Thoracic aorta (tissue), 2 donors: Measurements from ENCODE around the gene MYRFL. TPM values are rescaled to one million over a fixed set of nuclear protein-coding genes. Genes with fewer than 3 reads are reported as not detected.

Source experiments
- ATAC-seq: fragments of 150-250 bp; one replicate; pipeline ENCODE4 v1.8.0; 2017; ENCODE audit warnings: low read depth; ENCODE audit not compliant: insufficient number of reproducible peaks, low FRiP score
- DNase-seq: peaks from one replicate; pipeline ENCODE4 v3.0.0-alpha.2; 2020; ENCODE audit warnings: low spot score
- H3K27ac ChIP-seq, 2 donors: fragments of 200-600 bp; sonication (generic); 1 replicate in 1 of 2; 2 replicates in 1 of 2; pipeline ENCODE4 v1.5.1; 2016; ENCODE audit warnings: mild to moderate bottlenecking in 2 of 2, moderate library complexity in 2 of 2
- H3K27me3 ChIP-seq: fragments of 200-600 bp; sonication (generic); replicated peaks from 2 replicates; pipeline ENCODE4 v1.6.0; 2016; ENCODE audit warnings: mild to moderate bottlenecking; ENCODE audit not compliant: insufficient read depth
- H3K36me3 ChIP-seq: fragments of 200-600 bp; sonication (generic); one replicate; pipeline ENCODE4 v1.5.1; 2016
- H3K4me1 ChIP-seq, 2 donors: fragments of 200-600 bp; sonication (generic); 1 replicate in 1 of 2; 2 replicates in 1 of 2; pipeline versions ENCODE4 v1.5.1 to v1.6.0; 2016; ENCODE audit warnings: low read depth in 2 of 2, mild to moderate bottlenecking in 1 of 2; ENCODE audit not compliant: control insufficient read depth in 1 of 2
- H3K4me3 ChIP-seq: fragments of 200-600 bp; sonication (generic); 2 replicates; pipeline ENCODE4 v1.5.1; 2016; ENCODE audit warnings: mild to moderate bottlenecking
- H3K9me3 ChIP-seq: fragments of 200-600 bp; sonication (generic); 2 replicates; pipeline ENCODE4 v1.5.1; 2016
- CTCF ChIP-seq: fragments of 200-600 bp; sonication (generic); IDR thresholded peaks from one replicate; pipeline ENCODE4 v1.5.1; 2019; ENCODE audit warnings: antibody characterized with exemption
- total RNA-seq, 2 donors: library from RNA; depleted of rRNA; stranded (reverse); fragments of >200 nt; gene quantifications; one replicate each; pipeline versions ENCODE4 v1.1.0 to v1.2.3, GENCODE V29; 2016

The MYRFL gene
- total RNA-seq, 2 donors from 2014 or later, result not detected

GRCh38 chr12:69994724-69995173 lies 169.7 kb downstream of the MYRFL start:
- H3K4me1 ChIP-seq, result peaks cover 7 to 43% of the 10 kb centered on the region in 2 donors
- H3K4me3 ChIP-seq, result no peak overlapping the region
- DNase-seq, result no peak
- no peaks in the 10 kb centered on the region for H3K36me3 ChIP-seq
- no peak for TF ChIP-seq CTCF
- no peak for ATAC-seq
- H3K9me3 ChIP-seq, result no peaks in the 10 kb centered on the region
- H3K27ac ChIP-seq, result peak overlapping the region in 1 of 2 donors; percentile 19
- no peaks in the 10 kb centered on the region for H3K27me3 ChIP-seq

- TF ChIP-seq CTCF, result no peak
- Histone ChIP-seq H3K4me3 (no peak overlapping the region), H3K27ac (no peak overlapping the region), H3K36me3 (no peaks in the 10 kb centered on the region), H3K9me3 (no peaks in the 10 kb centered on the region), H3K4me1 (peaks cover 7 to 34% of the 10 kb centered on the region in 2 donors), H3K27me3 (no peaks in the 10 kb centered on the region)
- no peak for ATAC-seq
- DNase-seq, result no peak
Measured at GRCh38 chr12:69996241-69996640, 171.2 kb downstream of the MYRFL start.

GRCh38 chr12:69996722-69997121 lies 171.7 kb downstream of the MYRFL start:
- Histone ChIP-seq H3K27ac (no peak overlapping the region), H3K4me3 (no peak overlapping the region), H3K36me3 (no peaks in the 10 kb centered on the region), H3K9me3 (no peaks in the 10 kb centered on the region), H3K4me1 (peaks cover 5 to 33% of the 10 kb centered on the region in 2 donors), H3K27me3 (no peaks in the 10 kb centered on the region)
- no peak for TF ChIP-seq CTCF
- ATAC-seq (no peak), DNase-seq (no peak)

GRCh38 chr12:69998011-69998410 lies 173.0 kb downstream of the MYRFL start:
- Histone ChIP-seq H3K4me1 (peaks cover 5 to 37% of the 10 kb centered on the region in 2 donors), H3K4me3 (peak overlapping the region; percentile 60), H3K36me3 (no peaks in the 10 kb centered on the region), H3K9me3 (no peaks in the 10 kb centered on the region), H3K27me3 (no peaks in the 10 kb centered on the region), H3K27ac (peak overlapping the region; percentile 72 to 73)
- ATAC-seq (peak; percentile 59), DNase-seq (no peak)
- no peak for TF ChIP-seq CTCF

GRCh38 chr12:69998922-69999321 lies 173.9 kb downstream of the MYRFL start:
- peaks cover 5 to 41% of the 10 kb centered on the region in 2 donors for H3K4me1 ChIP-seq
- H3K4me3 ChIP-seq, result no peak overlapping the region
- TF ChIP-seq CTCF, result no peak
- no peaks in the 10 kb centered on the region for H3K9me3 ChIP-seq
- H3K27ac ChIP-seq, result peak overlapping the region in 1 of 2 donors; percentile 72
- ATAC-seq, result no peak
- H3K36me3 ChIP-seq, result no peaks in the 10 kb centered on the region
- no peak for DNase-seq
- H3K27me3 ChIP-seq, result no peaks in the 10 kb centered on the region
